ENCODE data around the gene DNAI1. TPM values are rescaled to one million over a fixed set of nuclear protein-coding genes. Genes with fewer than 3 reads are reported as not detected.

DNAI1 gene
- total and polyA plus RNA-seq, 2 experiments from 2014 or later = 0.57 TPM; not detected in 1

DNA sequence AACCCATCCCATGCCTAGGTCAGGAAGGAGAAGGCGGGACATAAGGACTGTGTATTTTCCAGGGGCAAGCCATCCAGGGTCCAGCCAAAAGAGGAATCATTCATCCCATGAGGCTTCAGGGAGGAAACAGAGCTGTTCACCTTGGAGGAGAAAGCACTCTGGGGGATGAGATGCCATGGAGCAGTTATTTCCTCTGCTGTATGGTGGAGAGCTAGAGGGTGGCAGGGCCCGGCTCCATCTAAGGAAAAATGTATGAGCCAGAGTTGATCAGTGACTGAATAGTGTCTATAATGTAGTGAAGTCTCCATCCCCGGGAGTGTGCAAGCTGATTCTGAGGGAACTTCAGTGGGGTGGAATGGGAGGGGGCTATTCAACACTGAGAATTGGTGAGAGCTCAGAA, 56.2 kb downstream of the DNAI1 start:
- H3K36me3 ChIP-seq (replicated peaks; ENCODE audit: insufficient read depth, low read depth) = no peaks in the 10 kb centered on the region
- peaks cover 14% of the 10 kb centered on the region for H3K4me1 ChIP-seq (ENCODE audit: insufficient read depth)
- no peaks in the 10 kb centered on the region for H3K9me2 ChIP-seq (replicated peaks; ENCODE audit: insufficient read depth)
- DNase-seq (ENCODE audit: low spot score) = no peak
- no peaks in the 10 kb centered on the region for H3K9me3 ChIP-seq (ENCODE audit: low read depth)
- no peak overlapping the region for H3K27ac ChIP-seq
- no peak overlapping the region for H2AFZ ChIP-seq
- H4K20me1 ChIP-seq (ENCODE audit: insufficient read depth, poor library complexity, severe bottlenecking) = no peaks in the 10 kb centered on the region
- TF ChIP-seq EZH2 (IDR thresholded peaks at IDR 0.05; ENCODE audit: borderline replicate concordance) (no peak), EZH2phosphoT487 (IDR thresholded peaks at IDR 0.05; ENCODE audit: low read depth, severe bottlenecking, unreplicated experiment) (no peak)
- TF ChIP-seq, protein P1, sequence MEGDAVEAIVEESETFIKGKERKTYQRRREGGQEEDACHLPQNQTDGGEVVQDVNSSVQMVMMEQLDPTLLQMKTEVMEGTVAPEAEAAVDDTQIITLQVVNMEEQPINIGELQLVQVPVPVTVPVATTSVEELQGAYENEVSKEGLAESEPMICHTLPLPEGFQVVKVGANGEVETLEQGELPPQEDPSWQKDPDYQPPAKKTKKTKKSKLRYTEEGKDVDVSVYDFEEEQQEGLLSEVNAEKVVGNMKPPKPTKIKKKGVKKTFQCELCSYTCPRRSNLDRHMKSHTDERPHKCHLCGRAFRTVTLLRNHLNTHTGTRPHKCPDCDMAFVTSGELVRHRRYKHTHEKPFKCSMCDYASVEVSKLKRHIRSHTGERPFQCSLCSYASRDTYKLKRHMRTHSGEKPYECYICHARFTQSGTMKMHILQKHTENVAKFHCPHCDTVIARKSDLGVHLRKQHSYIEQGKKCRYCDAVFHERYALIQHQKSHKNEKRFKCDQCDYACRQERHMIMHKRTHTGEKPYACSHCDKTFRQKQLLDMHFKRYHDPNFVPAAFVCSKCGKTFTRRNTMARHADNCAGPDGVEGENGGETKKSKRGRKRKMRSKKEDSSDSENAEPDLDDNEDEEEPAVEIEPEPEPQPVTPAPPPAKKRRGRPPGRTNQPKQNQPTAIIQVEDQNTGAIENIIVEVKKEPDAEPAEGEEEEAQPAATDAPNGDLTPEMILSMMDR (IDR thresholded peaks at IDR 0.05; ENCODE audit: poor library complexity) = no peak
- 99% methylated on average over 3 of the region's 3 CpGs for WGBS (ENCODE audit: low lambda C conversion rate, missing lambda C conversion rate)
- no peak overlapping the region for H3K4me3 ChIP-seq
- no peaks in the 10 kb centered on the region for H3K79me2 ChIP-seq
- H3K27me3 ChIP-seq = no peaks in the 10 kb centered on the region
- no peak overlapping the region for H3K4me2 ChIP-seq

DNA sequence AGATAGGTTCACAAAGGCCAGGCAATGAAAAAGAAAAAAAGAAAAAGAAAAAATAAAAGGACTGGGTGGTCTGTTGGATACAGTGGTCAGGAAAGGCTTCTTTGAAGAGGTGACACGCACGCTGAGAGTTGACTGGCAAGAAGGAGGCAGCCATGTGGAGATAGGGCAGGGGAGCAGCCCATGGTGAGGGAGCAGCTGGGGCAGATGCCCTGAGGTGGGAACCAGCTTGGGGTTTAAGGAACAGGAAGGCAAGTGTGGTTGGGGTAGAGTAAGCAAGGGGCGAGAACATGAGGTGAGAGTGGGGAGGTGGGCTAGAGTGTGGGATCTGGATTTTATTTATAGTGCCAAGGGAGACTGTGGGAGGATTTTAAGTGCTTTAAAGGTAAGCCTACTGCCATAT, 57.4 kb downstream of the DNAI1 start:
- Histone ChIP-seq H3K36me3 (replicated peaks; ENCODE audit: insufficient read depth, low read depth) (no peaks in the 10 kb centered on the region), H3K79me2 (no peaks in the 10 kb centered on the region), H3K9me3 (ENCODE audit: low read depth) (no peaks in the 10 kb centered on the region), H3K27me3 (no peaks in the 10 kb centered on the region), H3K4me3 (no peak overlapping the region), H4K20me1 (ENCODE audit: insufficient read depth, poor library complexity, severe bottlenecking) (no peaks in the 10 kb centered on the region), H3K27ac (no peak overlapping the region), H3K4me1 (ENCODE audit: insufficient read depth) (peaks cover 14% of the 10 kb centered on the region), H3K4me2 (no peak overlapping the region), H2AFZ (no peak overlapping the region), H3K9me2 (replicated peaks; ENCODE audit: insufficient read depth) (no peaks in the 10 kb centered on the region)
- TF ChIP-seq EZH2 (IDR thresholded peaks at IDR 0.05; ENCODE audit: borderline replicate concordance) = no peak
- TF ChIP-seq, protein P1 (IDR thresholded peaks at IDR 0.05; ENCODE audit: poor library complexity) = no peak
- no peak for TF ChIP-seq EZH2phosphoT487 (IDR thresholded peaks at IDR 0.05; ENCODE audit: low read depth, severe bottlenecking, unreplicated experiment)
- DNase-seq (ENCODE audit: low spot score) = no peak
- WGBS (ENCODE audit: low lambda C conversion rate, missing lambda C conversion rate) = 97% methylated on average over 3 of the region's 3 CpGs

DNA sequence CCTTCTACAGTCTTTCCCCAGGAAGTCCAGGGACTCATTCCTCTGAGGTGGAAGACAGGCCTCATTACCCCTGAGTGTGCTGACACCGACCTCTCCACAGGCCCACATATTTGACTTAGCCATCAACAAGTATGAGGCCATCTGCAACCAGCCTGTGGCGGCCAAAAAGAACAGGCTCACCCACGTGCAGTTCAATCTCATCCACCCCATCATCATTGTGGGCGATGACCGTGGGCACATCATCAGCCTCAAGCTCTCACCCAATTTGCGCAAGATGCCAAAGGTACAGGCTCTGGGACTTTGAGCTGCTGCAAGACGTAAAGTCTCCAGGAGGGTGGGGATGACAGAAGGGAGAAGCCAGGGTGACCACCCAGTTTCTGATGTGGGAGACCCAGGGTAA, 58.6 kb downstream of the DNAI1 start:
- H3K27ac ChIP-seq = no peak overlapping the region
- H3K4me2 ChIP-seq = no peak overlapping the region
- no peaks in the 10 kb centered on the region for H3K9me2 ChIP-seq (replicated peaks; ENCODE audit: insufficient read depth)
- H3K36me3 ChIP-seq (replicated peaks; ENCODE audit: insufficient read depth, low read depth) = no peaks in the 10 kb centered on the region
- no peak overlapping the region for H2AFZ ChIP-seq
- no peaks in the 10 kb centered on the region for H3K79me2 ChIP-seq
- no peak overlapping the region for H3K4me3 ChIP-seq
- H3K4me1 ChIP-seq (ENCODE audit: insufficient read depth) = peaks cover 14% of the 10 kb centered on the region
- no peaks in the 10 kb centered on the region for H3K9me3 ChIP-seq (ENCODE audit: low read depth)
- H4K20me1 ChIP-seq (ENCODE audit: insufficient read depth, poor library complexity, severe bottlenecking) = no peaks in the 10 kb centered on the region
- 92% methylated on average over 7 of the region's 7 CpGs for WGBS (ENCODE audit: low lambda C conversion rate, missing lambda C conversion rate)
- DNase-seq (ENCODE audit: low spot score) = no peak
- TF ChIP-seq, protein P1 (IDR thresholded peaks at IDR 0.05; ENCODE audit: poor library complexity) = no peak
- no peak for TF ChIP-seq EZH2 (IDR thresholded peaks at IDR 0.05; ENCODE audit: borderline replicate concordance)
- no peaks in the 10 kb centered on the region for H3K27me3 ChIP-seq

DNA sequence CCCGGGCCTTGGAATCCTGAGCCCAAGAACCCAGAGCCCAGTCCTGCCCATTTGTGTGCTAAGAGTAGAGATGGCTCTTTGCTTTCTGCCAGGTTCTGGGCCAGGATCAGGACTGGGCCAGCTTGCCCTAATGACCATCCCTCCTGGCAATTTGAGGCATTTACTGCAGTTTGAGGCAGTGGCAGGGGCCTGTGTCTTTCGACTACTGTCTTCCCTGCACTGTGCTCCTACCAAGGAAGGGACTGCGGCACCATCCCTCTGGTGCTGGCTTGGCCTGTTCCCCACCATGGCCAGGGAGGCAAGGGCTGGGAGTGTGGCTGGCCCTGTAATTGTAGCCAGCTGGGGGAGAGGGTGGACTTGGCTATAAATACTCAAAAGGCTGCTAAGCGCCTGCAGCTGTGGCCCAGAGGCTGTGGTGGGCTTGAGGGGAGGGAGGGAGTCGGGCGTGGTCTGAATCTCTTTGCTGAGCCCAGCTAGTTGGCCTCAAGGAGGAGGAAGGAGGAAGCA, 59.6 kb downstream of the DNAI1 start:
- DNase-seq (ENCODE audit: low spot score) = no peak
- Histone ChIP-seq H3K36me3 (replicated peaks; ENCODE audit: insufficient read depth, low read depth) (no peaks in the 10 kb centered on the region), H2AFZ (no peak overlapping the region), H3K27ac (no peak overlapping the region), H4K20me1 (ENCODE audit: insufficient read depth, poor library complexity, severe bottlenecking) (no peaks in the 10 kb centered on the region), H3K4me2 (no peak overlapping the region), H3K9me3 (ENCODE audit: low read depth) (no peaks in the 10 kb centered on the region), H3K27me3 (no peaks in the 10 kb centered on the region), H3K4me3 (no peak overlapping the region), H3K79me2 (no peaks in the 10 kb centered on the region), H3K4me1 (ENCODE audit: insufficient read depth) (peaks cover 5% of the 10 kb centered on the region), H3K9me2 (replicated peaks; ENCODE audit: insufficient read depth) (no peaks in the 10 kb centered on the region)
- TF ChIP-seq EZH2phosphoT487 (IDR thresholded peaks at IDR 0.05; ENCODE audit: low read depth, severe bottlenecking, unreplicated experiment) = no peak
- TF ChIP-seq, protein P1 (IDR thresholded peaks at IDR 0.05; ENCODE audit: poor library complexity) = no peak
- TF ChIP-seq EZH2 (IDR thresholded peaks at IDR 0.05; ENCODE audit: borderline replicate concordance) = no peak
- 75% methylated on average over 5 of the region's 6 CpGs for WGBS (ENCODE audit: low lambda C conversion rate, missing lambda C conversion rate)

Data from hepatocyte (in vitro differentiated cells).